PFSK-1 (cell line): Measurements from ENCODE around the gene SUZ12.

Experiments
- SIN3A ChIP-seq: IDR thresholded peaks from 2 replicates; pipeline ENCODE4 v1.6.1; 2012; ENCODE audit warnings: mild to moderate bottlenecking, low read length, moderate library complexity, borderline replicate concordance; ENCODE audit not compliant: insufficient read depth
- TF ChIP-seq, protein P1 (sequence below), 2 experiments: IDR thresholded peaks; 2 replicates each; pipeline versions ENCODE4 v1.6.1 to v1.8.0; 2011 to 2012; ENCODE audit warnings: low read depth in 2 of 2, low read length in 2 of 2, control low read depth in 1 of 2, inconsistent platforms in 1 of 2, mild to moderate bottlenecking in 1 of 2, moderate library complexity in 1 of 2; ENCODE audit not compliant: insufficient read depth in 1 of 2

DNA sequence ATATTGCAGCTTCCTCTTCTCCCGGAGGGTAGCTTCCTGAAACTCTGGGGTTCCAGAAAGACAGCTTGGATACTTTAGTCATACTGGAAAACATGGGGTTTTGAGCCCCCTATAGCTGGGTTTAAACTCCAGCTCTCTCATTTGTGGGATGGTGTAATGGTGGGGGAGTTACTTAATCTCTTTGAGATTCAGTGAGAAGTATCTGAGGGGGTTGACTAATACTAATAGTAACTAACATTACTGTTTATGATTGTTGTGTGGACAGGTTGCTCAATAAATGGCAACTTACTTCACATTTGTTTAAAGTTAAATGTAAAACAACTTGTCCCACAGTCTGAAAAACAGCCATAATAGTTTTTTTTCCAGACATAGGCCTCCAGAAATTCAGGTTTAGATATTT, 5.1 kb upstream of the SUZ12 start:
- TF ChIP-seq, protein P1, sequence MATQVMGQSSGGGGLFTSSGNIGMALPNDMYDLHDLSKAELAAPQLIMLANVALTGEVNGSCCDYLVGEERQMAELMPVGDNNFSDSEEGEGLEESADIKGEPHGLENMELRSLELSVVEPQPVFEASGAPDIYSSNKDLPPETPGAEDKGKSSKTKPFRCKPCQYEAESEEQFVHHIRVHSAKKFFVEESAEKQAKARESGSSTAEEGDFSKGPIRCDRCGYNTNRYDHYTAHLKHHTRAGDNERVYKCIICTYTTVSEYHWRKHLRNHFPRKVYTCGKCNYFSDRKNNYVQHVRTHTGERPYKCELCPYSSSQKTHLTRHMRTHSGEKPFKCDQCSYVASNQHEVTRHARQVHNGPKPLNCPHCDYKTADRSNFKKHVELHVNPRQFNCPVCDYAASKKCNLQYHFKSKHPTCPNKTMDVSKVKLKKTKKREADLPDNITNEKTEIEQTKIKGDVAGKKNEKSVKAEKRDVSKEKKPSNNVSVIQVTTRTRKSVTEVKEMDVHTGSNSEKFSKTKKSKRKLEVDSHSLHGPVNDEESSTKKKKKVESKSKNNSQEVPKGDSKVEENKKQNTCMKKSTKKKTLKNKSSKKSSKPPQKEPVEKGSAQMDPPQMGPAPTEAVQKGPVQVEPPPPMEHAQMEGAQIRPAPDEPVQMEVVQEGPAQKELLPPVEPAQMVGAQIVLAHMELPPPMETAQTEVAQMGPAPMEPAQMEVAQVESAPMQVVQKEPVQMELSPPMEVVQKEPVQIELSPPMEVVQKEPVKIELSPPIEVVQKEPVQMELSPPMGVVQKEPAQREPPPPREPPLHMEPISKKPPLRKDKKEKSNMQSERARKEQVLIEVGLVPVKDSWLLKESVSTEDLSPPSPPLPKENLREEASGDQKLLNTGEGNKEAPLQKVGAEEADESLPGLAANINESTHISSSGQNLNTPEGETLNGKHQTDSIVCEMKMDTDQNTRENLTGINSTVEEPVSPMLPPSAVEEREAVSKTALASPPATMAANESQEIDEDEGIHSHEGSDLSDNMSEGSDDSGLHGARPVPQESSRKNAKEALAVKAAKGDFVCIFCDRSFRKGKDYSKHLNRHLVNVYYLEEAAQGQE (IDR thresholded peaks at IDR 0.05; ENCODE audit: insufficient read depth in 1 of 2, low read depth in 2 of 2, low read length in 2 of 2), result no peak
- TF ChIP-seq SIN3A, result no peak
